Fibroblast of peridontal ligament (primary cell): Measurements from ENCODE around the gene YKT6.
"Not testable (repeated sequence)": the region's sequence is repeated elsewhere in the genome, so short reads cannot be mapped to it uniquely, and the experiment has no call there.

Experiments used
- DNase-seq: peaks from one replicate; pipeline ENCODE4 v3.0.0-alpha.2; 2010; ENCODE audit errors: extremely low read depth

The YKT6 gene

GRCh38 chr7:44200699-44201461 lies at the start of gene YKT6:
Gene YKT6 (plus strand): TSS chr7:44200978. CDS start chr7:44201136, 158 bp downstream.
- DNase-seq: peak; percentile 89

GRCh38 chr7:44151956-44152355 lies 48.8 kb upstream of the YKT6 start:
- DNase-seq: no peak

GRCh38 chr7:44152971-44153947 lies 47.5 kb upstream of the YKT6 start:
- DNase-seq: no peak

GRCh38 chr7:44153948-44154335 lies 46.8 kb upstream of the YKT6 start:
- DNase-seq: no peak

- no peak for DNase-seq
Measured at GRCh38 chr7:44154703-44155102, 46.1 kb upstream of the YKT6 start.

GRCh38 chr7:44155191-44156185 lies 45.3 kb upstream of the YKT6 start:
- DNase-seq: no peak

- no peak for DNase-seq
Measured at GRCh38 chr7:44156453-44157010, 44.2 kb upstream of the YKT6 start.

- DNase-seq: no peak
Measured at GRCh38 chr7:44157116-44158080, 43.4 kb upstream of the YKT6 start.

GRCh38 chr7:44158096-44158872 lies 42.5 kb upstream of the YKT6 start:
- DNase-seq: no peak

- DNase-seq: no peak
Measured at GRCh38 chr7:44158873-44159631, 41.7 kb upstream of the YKT6 start.

GRCh38 chr7:44159824-44160630 lies 40.8 kb upstream of the YKT6 start:
- DNase-seq: no peak

GRCh38 chr7:44161371-44161770 lies 39.4 kb upstream of the YKT6 start:
- DNase-seq: no peak

- peak; percentile 5 for DNase-seq
Measured at GRCh38 chr7:44162179-44162578, 38.6 kb upstream of the YKT6 start.

GRCh38 chr7:44162785-44163395 lies 37.9 kb upstream of the YKT6 start:
- DNase-seq: no peak

- DNase-seq: peak; percentile 98
Measured at GRCh38 chr7:44163591-44163990, 37.2 kb upstream of the YKT6 start.

GRCh38 chr7:44167920-44168319 lies 32.9 kb upstream of the YKT6 start:
- no peak for DNase-seq

GRCh38 chr7:44171901-44172300 lies 28.9 kb upstream of the YKT6 start:
- DNase-seq: not testable (repeated sequence)
